ENCODE results near the gene ZSCAN22. TPM values are rescaled to one million over a fixed set of nuclear protein-coding genes. Genes with fewer than 3 reads are reported as not detected.
A peak's percentile ranks its signal among the peaks of the same experiment; 100 is the strongest.

ZSCAN22 gene
- total and polyA plus RNA-seq, 2 of the 13 experiments (the other 11 are each of a cell fraction or from before 2014, with no cell fraction given): 2.5 to 3.5 TPM

- TF ChIP-seq ZNF275 (CRISPR knock-in tag; IDR thresholded peaks at IDR 0.05; ENCODE audit: borderline replicate concordance): no peak
- TF ChIP-seq ATF2 (CRISPR knock-in tag; IDR thresholded peaks at IDR 0.05): 0 out of 2 replicates have a peak, but pooled peaks have one; percentile 26
- TF ChIP-seq ISL2 (CRISPR knock-in tag; IDR thresholded peaks at IDR 0.05): peak; percentile 29; the same call in 1 of the 2 replicates
- TF ChIP-seq RARG (CRISPR knock-in tag; IDR thresholded peaks at IDR 0.05; ENCODE audit: low read depth): peak; percentile 79; the same call in 1 of the 2 replicates
- TF ChIP-seq BATF2 (CRISPR knock-in tag; IDR thresholded peaks at IDR 0.05): peak; percentile 92; the same call in 1 of the 2 replicates
- no peak for TF ChIP-seq ZKSCAN1 (IDR thresholded peaks at IDR 0.05; ENCODE audit: low read length)
- no peak; the same call in 1 of the 2 replicates for TF ChIP-seq ZNF562 (CRISPR knock-in tag; IDR thresholded peaks at IDR 0.05; ENCODE audit: borderline replicate concordance)
- TF ChIP-seq LBX2 (CRISPR knock-in tag; IDR thresholded peaks at IDR 0.05; ENCODE audit: borderline replicate concordance): peak; percentile 88; the same call in 1 of the 2 replicates
- TF ChIP-seq ZBTB7B (CRISPR knock-in tag; IDR thresholded peaks at IDR 0.05): no peak
- TF ChIP-seq NCOA1 (CRISPR knock-in tag; IDR thresholded peaks at IDR 0.05): no peak
- TF ChIP-seq REL (CRISPR knock-in tag; conservative IDR thresholded peaks at IDR 0.05): 0 out of 2 replicates have a peak, but pooled peaks have one; percentile 90
- TF ChIP-seq ZNF709 (CRISPR knock-in tag; IDR thresholded peaks at IDR 0.05): peak; percentile 82; the same call in 1 of the 2 replicates
- TF ChIP-seq MAFK (conservative IDR thresholded peaks at IDR 0.05 in 1 of 2, IDR thresholded peaks at IDR 0.05 in 1 of 2; ENCODE audit: low read length in 2 of 2): no peak; a peak in 1 of 4 replicates
- TF ChIP-seq ZNF713 (CRISPR knock-in tag; IDR thresholded peaks at IDR 0.05): 0 out of 2 replicates have a peak, but pooled peaks have one; percentile 26
- TF ChIP-seq DPF2 (CRISPR knock-in tag; IDR thresholded peaks at IDR 0.05; ENCODE audit: borderline replicate concordance, low read depth): no peak
- TF ChIP-seq FOXM1 (CRISPR knock-in tag; IDR thresholded peaks at IDR 0.05): no peak
- no peak for TF ChIP-seq E2F2 (CRISPR knock-in tag; IDR thresholded peaks at IDR 0.05; ENCODE audit: borderline replicate concordance)
- peak; percentile 98 for TF ChIP-seq BRD4 (CRISPR knock-in tag; IDR thresholded peaks at IDR 0.05)
- TF ChIP-seq HOXA9 (CRISPR knock-in tag; IDR thresholded peaks at IDR 0.05; ENCODE audit: borderline replicate concordance): peak; percentile 84; the same call in 1 of the 2 replicates
- TF ChIP-seq SNAI1 (CRISPR knock-in tag; IDR thresholded peaks at IDR 0.05; ENCODE audit: borderline replicate concordance): peak; percentile 86
- no peak for TF ChIP-seq SRSF4 (IDR thresholded peaks at IDR 0.05; ENCODE audit: low read depth, low read length, poor library complexity, severe bottlenecking)
- no peak; the same call in 1 of the 2 replicates for TF ChIP-seq THAP8 (CRISPR knock-in tag; IDR thresholded peaks at IDR 0.05; ENCODE audit: borderline replicate concordance)
- no peak for TF ChIP-seq RELA (CRISPR knock-in tag; IDR thresholded peaks at IDR 0.05)
Observed at GRCh38 chr19:58386576-58387337, 60.0 kb downstream of the ZSCAN22 start, which contains the start of gene RPS5 (continued).
